Measurements from ENCODE around the gene SIT1.
"Not testable (repeated sequence)": the region's sequence is repeated elsewhere in the genome, so short reads cannot be mapped to it uniquely, and the experiment has no call there.

DNA sequence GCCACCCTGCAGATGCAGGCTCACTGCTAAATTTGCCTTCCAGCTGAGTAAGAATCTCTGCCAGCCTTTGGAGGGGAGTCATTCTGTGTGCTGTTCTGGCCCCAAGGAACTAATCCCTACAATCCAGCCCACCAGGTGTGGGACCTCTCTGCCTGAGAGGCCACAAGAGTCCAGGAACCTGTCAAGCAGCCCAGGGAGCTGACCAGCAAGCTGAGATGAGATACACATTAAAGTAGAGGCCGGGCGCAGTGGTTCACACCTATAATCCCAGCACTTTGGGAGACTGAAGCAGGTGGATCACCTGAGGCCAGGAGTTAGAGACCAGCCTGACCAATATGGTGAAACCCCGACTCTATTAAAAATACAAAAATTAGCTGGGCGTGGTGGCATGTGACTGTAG is 38.7 kb downstream of the SIT1 start:
- TF ChIP-seq, protein P1, sequence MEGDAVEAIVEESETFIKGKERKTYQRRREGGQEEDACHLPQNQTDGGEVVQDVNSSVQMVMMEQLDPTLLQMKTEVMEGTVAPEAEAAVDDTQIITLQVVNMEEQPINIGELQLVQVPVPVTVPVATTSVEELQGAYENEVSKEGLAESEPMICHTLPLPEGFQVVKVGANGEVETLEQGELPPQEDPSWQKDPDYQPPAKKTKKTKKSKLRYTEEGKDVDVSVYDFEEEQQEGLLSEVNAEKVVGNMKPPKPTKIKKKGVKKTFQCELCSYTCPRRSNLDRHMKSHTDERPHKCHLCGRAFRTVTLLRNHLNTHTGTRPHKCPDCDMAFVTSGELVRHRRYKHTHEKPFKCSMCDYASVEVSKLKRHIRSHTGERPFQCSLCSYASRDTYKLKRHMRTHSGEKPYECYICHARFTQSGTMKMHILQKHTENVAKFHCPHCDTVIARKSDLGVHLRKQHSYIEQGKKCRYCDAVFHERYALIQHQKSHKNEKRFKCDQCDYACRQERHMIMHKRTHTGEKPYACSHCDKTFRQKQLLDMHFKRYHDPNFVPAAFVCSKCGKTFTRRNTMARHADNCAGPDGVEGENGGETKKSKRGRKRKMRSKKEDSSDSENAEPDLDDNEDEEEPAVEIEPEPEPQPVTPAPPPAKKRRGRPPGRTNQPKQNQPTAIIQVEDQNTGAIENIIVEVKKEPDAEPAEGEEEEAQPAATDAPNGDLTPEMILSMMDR (IDR thresholded peaks at IDR 0.05): not testable (repeated sequence)
- not testable (repeated sequence) for TF ChIP-seq POLR2A (IDR thresholded peaks at IDR 0.05)

Measured in lower leg skin (tissue), 3 donors.